Measurements from ENCODE around the gene CABP1. TPM values are rescaled to one million over a fixed set of nuclear protein-coding genes. Genes with fewer than 3 reads are reported as not detected.

CABP1 gene
- total and polyA plus RNA-seq, 10 of the 15 experiments (the other 5 are each of a cell fraction or from before 2014, with no cell fraction given), result 0.16 to 2.4 (median 0.80) TPM; not detected in 2

- BruUV-seq (replicated peaks), result no TSS peak
- intact Hi-C loops (cut with micrococcal nuclease; ENCODE audit: unreplicated experiment), result no loop called here
- no peaks in the 10 kb centered on the region for H3K79me2 ChIP-seq (ENCODE audit: control insufficient read depth, insufficient read depth, low read length)
- POLR2A ChIA-PET, result no interaction called here
- CTCF ChIA-PET, result interaction anchor here (1.8 kb wide), 1 partner anchor 16 kb away, joined by 4 read pairs; no protein-coding TSS in a partner anchor
- H3K27me3 ChIP-seq (replicated peaks in 1 of 2; ENCODE audit: control insufficient read depth in 2 of 2, insufficient read depth in 2 of 2, low read length in 1 of 2), result no peaks in the 10 kb centered on the region; a peak in 1 of 4 replicates
- WGBS (ENCODE audit: insufficient coverage, insufficient replicate concordance, low lambda C conversion rate, missing lambda C conversion rate), result 39% methylated on average over 5 of the region's 5 CpGs
- FAIRE-seq (no peak), ATAC-seq (no peak), DNase-seq (ENCODE audit: low read depth, low spot score) (no peak)
- in situ Hi-C loops (cut with MboI), result no loop called here
- H3K9me3 ChIP-seq (replicated peaks; ENCODE audit: control insufficient read depth, insufficient read depth, low read length), result no peaks in the 10 kb centered on the region
- RAD21 ChIA-PET (ENCODE audit: unreplicated experiment), result no interaction called here
- H4K20me1 ChIP-seq (ENCODE audit: control insufficient read depth, insufficient read depth), result no peaks in the 10 kb centered on the region
- SMC1A ChIA-PET (ENCODE audit: uncharacterized antibody, unreplicated experiment), result interaction anchor here (1.0 kb wide), 1 partner anchor 55 kb away, joined by 3 read pairs; no protein-coding TSS in a partner anchor
- no peak overlapping the region for H3K4me2 ChIP-seq (ENCODE audit: control insufficient read depth, insufficient read depth)
- no peak overlapping the region for H3K9ac ChIP-seq (ENCODE audit: control insufficient read depth, insufficient read depth, low read length)
- H3K36me3 ChIP-seq (ENCODE audit: control insufficient read depth in 2 of 2, insufficient read depth in 2 of 2, low read length in 1 of 2), result no peaks in the 10 kb centered on the region
- no peaks in the 10 kb centered on the region for H3K4me1 ChIP-seq (ENCODE audit: control insufficient read depth, insufficient read depth, low read length)
- no peak overlapping the region for H3K27ac ChIP-seq (ENCODE audit: control insufficient read depth, insufficient read depth)
- H2AFZ ChIP-seq (ENCODE audit: control insufficient read depth, low read depth, low read length), result no peak overlapping the region
- no peak overlapping the region for H3K4me3 ChIP-seq
- no peak for TF ChIP-seq PAX8 (IDR thresholded peaks at IDR 0.05)
- no peak for TF ChIP-seq CREM (IDR thresholded peaks at IDR 0.05; ENCODE audit: low read depth)
- TF ChIP-seq BHLHE40 (IDR thresholded peaks at IDR 0.05; ENCODE audit: borderline replicate concordance in 1 of 2, low read depth in 2 of 2, low read length in 1 of 2), result no peak
- TF ChIP-seq ZNF687 (IDR thresholded peaks at IDR 0.05), result no peak
- no peak for TF ChIP-seq NFYB (IDR thresholded peaks at IDR 0.05; ENCODE audit: insufficient read depth, low read depth, low read length)
- TF ChIP-seq HDAC6 (IDR thresholded peaks at IDR 0.05; ENCODE audit: unreplicated experiment), result no peak
- TF ChIP-seq TCF7 (IDR thresholded peaks at IDR 0.05; ENCODE audit: borderline replicate concordance), result no peak
- TF ChIP-seq ATF7 (IDR thresholded peaks at IDR 0.05; ENCODE audit: low read depth), result no peak
- TF ChIP-seq ESRRA (IDR thresholded peaks at IDR 0.05; ENCODE audit: low read length), result no peak
- no peak for TF ChIP-seq SP1 (IDR thresholded peaks at IDR 0.05; ENCODE audit: low read depth, low read length)
- no peak for TF ChIP-seq CUX1 (IDR thresholded peaks at IDR 0.05; ENCODE audit: insufficient replicate concordance, low read depth, low read length)
- TF ChIP-seq RB1 (IDR thresholded peaks at IDR 0.05; ENCODE audit: borderline replicate concordance), result no peak
- TF ChIP-seq POLR2A (IDR thresholded peaks at IDR 0.05; ENCODE audit: low read depth, low read length), result no peak
- TF ChIP-seq E2F4 (IDR thresholded peaks at IDR 0.05; ENCODE audit: low read depth, low read length), result no peak
- no peak for TF ChIP-seq CBX3 (IDR thresholded peaks at IDR 0.05; ENCODE audit: borderline replicate concordance, low read depth)
- TF ChIP-seq MYC (IDR thresholded peaks at IDR 0.05; ENCODE audit: insufficient read depth, insufficient read length, insufficient replicate concordance, low read length, severe bottlenecking), result no peak
Observed at GRCh38 chr12:120631097-120631496, 9.3 kb upstream of the CABP1 start.
